ENCODE data around the gene WDR27.

- TF ChIP-seq POLR2A (IDR thresholded peaks at IDR 0.05): no peak
- no peak for TF ChIP-seq CTCF (IDR thresholded peaks at IDR 0.05)
Observed at GRCh38 chr6:169648092-169648491, 53.7 kb downstream of the WDR27 start.

All from breast epithelium (tissue), 3 donors.